Thoracic aorta (tissue), 2 donors: ENCODE measurements around the gene SUMF2. TPM values are rescaled to one million over a fixed set of nuclear protein-coding genes. Genes with fewer than 3 reads are reported as not detected.
"Not testable (repeated sequence)": the region's sequence is repeated elsewhere in the genome, so short reads cannot be mapped to it uniquely, and the experiment has no call there.

Source experiments
- ATAC-seq: fragments of 150-250 bp; one replicate; pipeline ENCODE4 v1.8.0; 2017; ENCODE audit warnings: low read depth; ENCODE audit not compliant: insufficient number of reproducible peaks, low FRiP score
- DNase-seq: peaks from one replicate; pipeline ENCODE4 v3.0.0-alpha.2; 2020; ENCODE audit warnings: low spot score
- H3K27ac ChIP-seq, 2 donors: fragments of 200-600 bp; sonication (generic); 1 replicate in 1 of 2; 2 replicates in 1 of 2; pipeline ENCODE4 v1.5.1; 2016; ENCODE audit warnings: mild to moderate bottlenecking in 2 of 2, moderate library complexity in 2 of 2
- H3K27me3 ChIP-seq: fragments of 200-600 bp; sonication (generic); replicated peaks from 2 replicates; pipeline ENCODE4 v1.6.0; 2016; ENCODE audit warnings: mild to moderate bottlenecking; ENCODE audit not compliant: insufficient read depth
- H3K36me3 ChIP-seq: fragments of 200-600 bp; sonication (generic); one replicate; pipeline ENCODE4 v1.5.1; 2016
- H3K4me1 ChIP-seq, 2 donors: fragments of 200-600 bp; sonication (generic); 1 replicate in 1 of 2; 2 replicates in 1 of 2; pipeline versions ENCODE4 v1.5.1 to v1.6.0; 2016; ENCODE audit warnings: low read depth in 2 of 2, mild to moderate bottlenecking in 1 of 2; ENCODE audit not compliant: control insufficient read depth in 1 of 2
- H3K4me3 ChIP-seq: fragments of 200-600 bp; sonication (generic); 2 replicates; pipeline ENCODE4 v1.5.1; 2016; ENCODE audit warnings: mild to moderate bottlenecking
- H3K9me3 ChIP-seq: fragments of 200-600 bp; sonication (generic); 2 replicates; pipeline ENCODE4 v1.5.1; 2016
- total RNA-seq, 2 donors: library from RNA; depleted of rRNA; stranded (reverse); fragments of >200 nt; gene quantifications; one replicate each; pipeline versions ENCODE4 v1.1.0 to v1.2.3, GENCODE V29; 2016
- TF ChIP-seq, protein P1 (sequence below): fragments of 200-600 bp; sonication (generic); IDR thresholded peaks from one replicate; pipeline ENCODE4 v1.5.1; 2019; ENCODE audit warnings: antibody characterized with exemption

Gene SUMF2
- total RNA-seq, 2 donors from 2014 or later, result 102 to 151 TPM

DNA sequence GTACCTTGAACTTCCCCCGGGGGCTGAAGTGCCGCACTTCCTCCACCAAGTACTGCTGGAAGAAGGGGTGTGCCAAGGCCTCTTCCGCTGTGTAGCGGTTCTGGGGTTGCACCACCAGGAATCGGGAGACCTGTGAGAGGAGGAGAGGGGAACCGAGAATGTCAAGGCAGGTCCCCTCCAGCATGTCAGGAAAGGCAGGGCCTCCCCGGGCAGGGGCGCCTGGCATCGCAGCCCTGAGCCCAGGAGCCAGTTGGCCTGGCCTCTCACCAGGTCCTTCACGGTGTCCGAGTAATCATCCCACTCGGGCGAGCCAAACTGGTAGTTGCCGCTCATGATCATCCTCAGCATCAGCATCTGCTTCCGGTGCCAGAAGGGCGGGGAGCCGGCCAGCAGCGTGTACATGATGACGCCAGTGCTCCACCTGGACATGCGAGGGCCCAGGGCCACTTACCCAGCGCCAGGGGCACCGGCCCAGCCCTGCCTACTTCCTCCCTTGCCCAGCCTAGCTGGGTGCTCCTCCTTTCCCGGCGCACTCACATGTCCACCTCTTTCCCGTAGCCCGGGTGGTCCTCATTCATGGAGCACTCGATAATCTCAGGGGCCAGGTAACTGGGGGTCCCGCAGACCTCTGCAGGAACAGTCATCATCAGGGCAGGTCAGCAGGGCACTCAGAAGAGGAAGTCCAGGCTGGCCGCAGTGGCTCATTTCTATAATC, 17.7 kb downstream of the SUMF2 start:
- H3K27me3 ChIP-seq, result no peaks in the 10 kb centered on the region
- peaks cover 13% of the 10 kb centered on the region for H3K36me3 ChIP-seq
- TF ChIP-seq, protein P1, sequence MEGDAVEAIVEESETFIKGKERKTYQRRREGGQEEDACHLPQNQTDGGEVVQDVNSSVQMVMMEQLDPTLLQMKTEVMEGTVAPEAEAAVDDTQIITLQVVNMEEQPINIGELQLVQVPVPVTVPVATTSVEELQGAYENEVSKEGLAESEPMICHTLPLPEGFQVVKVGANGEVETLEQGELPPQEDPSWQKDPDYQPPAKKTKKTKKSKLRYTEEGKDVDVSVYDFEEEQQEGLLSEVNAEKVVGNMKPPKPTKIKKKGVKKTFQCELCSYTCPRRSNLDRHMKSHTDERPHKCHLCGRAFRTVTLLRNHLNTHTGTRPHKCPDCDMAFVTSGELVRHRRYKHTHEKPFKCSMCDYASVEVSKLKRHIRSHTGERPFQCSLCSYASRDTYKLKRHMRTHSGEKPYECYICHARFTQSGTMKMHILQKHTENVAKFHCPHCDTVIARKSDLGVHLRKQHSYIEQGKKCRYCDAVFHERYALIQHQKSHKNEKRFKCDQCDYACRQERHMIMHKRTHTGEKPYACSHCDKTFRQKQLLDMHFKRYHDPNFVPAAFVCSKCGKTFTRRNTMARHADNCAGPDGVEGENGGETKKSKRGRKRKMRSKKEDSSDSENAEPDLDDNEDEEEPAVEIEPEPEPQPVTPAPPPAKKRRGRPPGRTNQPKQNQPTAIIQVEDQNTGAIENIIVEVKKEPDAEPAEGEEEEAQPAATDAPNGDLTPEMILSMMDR, result no peak
- DNase-seq (no peak), ATAC-seq (no peak)
- peaks cover 25 to 56% of the 10 kb centered on the region in 2 donors for H3K4me1 ChIP-seq
- no peaks in the 10 kb centered on the region for H3K9me3 ChIP-seq
- H3K4me3 ChIP-seq, result no peak overlapping the region
- H3K27ac ChIP-seq, result peak overlapping the region; percentile 13 to 50

DNA sequence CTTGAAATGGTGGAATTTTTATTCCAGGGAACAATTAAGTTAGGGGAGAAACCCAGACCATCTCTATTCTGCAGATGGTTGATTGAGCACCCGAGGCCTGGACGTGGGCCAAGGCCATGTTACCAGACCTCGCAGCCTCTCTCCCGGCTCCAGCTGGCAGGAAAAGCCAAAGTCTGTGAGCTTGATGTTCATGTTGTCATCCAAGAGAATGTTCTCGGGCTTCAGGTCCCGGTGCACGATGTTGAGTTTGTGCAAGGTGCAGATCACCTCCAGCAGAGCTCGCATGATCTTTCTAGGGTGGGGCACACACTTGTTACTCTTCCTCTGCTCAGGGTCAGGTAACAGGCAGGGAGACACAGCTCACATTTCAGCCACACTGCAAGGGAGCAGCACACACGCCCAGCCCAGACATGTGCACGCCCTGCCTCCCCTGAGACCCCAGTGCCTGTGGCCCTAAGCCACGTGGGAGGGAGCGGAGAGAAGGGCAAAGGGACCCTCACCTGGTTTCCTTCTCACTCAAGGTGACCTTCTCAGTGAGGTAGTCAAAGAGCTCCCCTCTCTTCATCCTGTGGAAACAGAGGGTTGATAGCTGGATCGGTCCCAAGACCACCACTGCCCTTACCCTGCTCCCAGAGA, 19.2 kb downstream of the SUMF2 start:
- Histone ChIP-seq H3K4me3 (no peak overlapping the region), H3K27ac (peak overlapping the region; percentile 50 to 57), H3K27me3 (no peaks in the 10 kb centered on the region), H3K36me3 (peaks cover 13% of the 10 kb centered on the region), H3K4me1 (peaks cover 25 to 51% of the 10 kb centered on the region in 2 donors), H3K9me3 (no peaks in the 10 kb centered on the region)
- no peak for DNase-seq
- no peak for ATAC-seq
- TF ChIP-seq, protein P1, result no peak

GRCh38 chr7:56086761-56087160, 22.7 kb downstream of the SUMF2 start:
- Histone ChIP-seq H3K36me3 (peaks cover 10% of the 10 kb centered on the region), H3K27ac (no peak overlapping the region), H3K4me3 (no peak overlapping the region), H3K4me1 (peaks cover 3 to 35% of the 10 kb centered on the region in 2 donors), H3K27me3 (no peaks in the 10 kb centered on the region), H3K9me3 (no peaks in the 10 kb centered on the region)
- TF ChIP-seq, protein P1, result no peak
- no peak for ATAC-seq
- no peak for DNase-seq

GRCh38 chr7:56087445-56087844, 23.4 kb downstream of the SUMF2 start:
- Histone ChIP-seq H3K27me3 (no peaks in the 10 kb centered on the region), H3K4me1 (peaks cover 7 to 36% of the 10 kb centered on the region in 2 donors), H3K4me3 (no peak overlapping the region), H3K27ac (no peak overlapping the region), H3K36me3 (peaks cover 10% of the 10 kb centered on the region), H3K9me3 (no peaks in the 10 kb centered on the region)
- DNase-seq (no peak), ATAC-seq (no peak)
- TF ChIP-seq, protein P1, result no peak

DNA sequence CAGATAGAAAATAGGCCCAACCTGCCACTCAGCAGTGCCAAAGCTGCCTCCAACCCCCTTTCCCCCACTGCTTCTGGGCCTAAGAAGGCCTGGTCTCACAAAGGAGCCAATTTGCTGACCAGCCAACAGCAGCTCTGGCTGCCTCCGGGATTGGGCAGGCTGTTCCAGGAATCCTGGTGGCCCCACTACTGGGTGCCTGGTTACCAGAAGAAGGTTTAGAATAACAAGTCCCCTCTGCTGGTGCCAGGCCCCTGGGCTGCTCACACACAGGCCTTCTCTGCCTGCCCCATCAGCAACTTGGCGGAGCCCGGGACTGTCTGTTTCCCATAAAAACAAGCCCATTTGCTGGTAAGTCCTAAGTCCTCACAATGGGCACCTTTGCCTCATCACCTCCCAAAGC, 27.5 kb downstream of the SUMF2 start:
- ATAC-seq (peak; percentile 81), DNase-seq (peak; percentile 62)
- peak overlapping the region; percentile 91 to 94 for H3K27ac ChIP-seq
- H3K4me1 ChIP-seq, result peaks cover 9 to 32% of the 10 kb centered on the region in 2 donors
- H3K9me3 ChIP-seq, result no peaks in the 10 kb centered on the region
- peak overlapping the region; percentile 60 for H3K4me3 ChIP-seq
- TF ChIP-seq, protein P1, result no peak
- no peaks in the 10 kb centered on the region for H3K27me3 ChIP-seq
- H3K36me3 ChIP-seq, result peaks cover 8% of the 10 kb centered on the region

DNA sequence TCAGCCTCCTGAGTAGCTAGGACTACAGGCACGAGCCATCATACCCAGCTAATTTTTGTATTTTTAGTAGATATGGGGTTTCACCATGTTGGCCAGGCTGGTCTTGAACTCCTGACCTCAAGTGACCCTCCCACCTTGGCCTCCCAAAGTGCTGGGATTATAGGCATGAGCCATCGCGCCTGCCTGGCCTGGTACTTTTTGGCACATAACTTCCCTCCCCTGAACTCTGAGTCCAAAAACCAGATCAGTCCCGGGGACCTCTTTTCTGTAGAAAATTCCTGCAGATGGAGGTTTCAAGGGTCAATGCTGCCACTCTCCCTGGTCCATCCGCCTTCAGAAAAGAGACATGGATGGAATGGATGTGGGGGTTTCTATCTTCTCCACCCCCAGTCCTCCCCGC, 28.3 kb downstream of the SUMF2 start:
- not testable (repeated sequence) for ATAC-seq, DNase-seq, H3K9me3 ChIP-seq, H3K27me3 ChIP-seq, H3K36me3 ChIP-seq
- Histone ChIP-seq H3K4me1 (peaks cover 9 to 37% of the 10 kb centered on the region in 2 donors), H3K4me3 (peak overlapping the region; percentile 60), H3K27ac (peak overlapping the region; percentile 91 to 94)
